ENCODE measurements around the gene MSLN. TPM values are rescaled to one million over a fixed set of nuclear protein-coding genes. Genes with fewer than 3 reads are reported as not detected.

Gene MSLN
- polyA plus RNA-seq, 2 donors = 0.87 to 3.7 TPM

DNA sequence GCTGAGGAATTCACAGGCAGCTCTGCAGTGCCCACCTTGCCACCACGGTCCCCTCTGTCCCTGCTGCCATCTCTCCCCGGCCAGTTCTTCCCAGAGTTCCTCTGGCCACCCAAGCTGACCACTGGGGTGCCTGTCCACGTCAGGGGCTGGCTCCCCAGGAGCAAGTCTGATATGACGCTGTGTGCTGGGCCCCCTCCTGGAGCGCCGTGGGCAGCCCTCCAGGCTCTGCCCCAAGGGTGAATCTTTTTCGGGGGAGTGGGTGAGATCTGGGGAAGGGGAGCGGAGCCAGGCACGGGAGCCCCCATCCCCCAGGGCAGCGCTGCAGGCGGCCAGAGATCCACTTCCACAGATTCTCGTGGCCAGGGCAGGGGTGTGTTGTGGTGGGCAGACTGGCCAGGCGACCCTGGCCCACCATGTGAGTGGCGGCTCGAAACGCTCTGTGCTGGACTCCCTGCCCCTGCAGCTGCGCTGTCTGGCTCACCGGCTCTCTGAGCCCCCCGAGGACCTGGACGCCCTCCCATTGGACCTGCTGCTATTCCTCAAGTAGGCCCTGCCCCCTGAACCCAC, 3.7 kb downstream of the MSLN start:
- H3K4me3 ChIP-seq (ENCODE audit: low read depth in 1 of 2, low read length in 2 of 2) = no peak overlapping the region
- no peak overlapping the region for H3K27ac ChIP-seq (ENCODE audit: low read depth in 2 of 2, low read length in 1 of 2)
- H3K4me1 ChIP-seq (ENCODE audit: control insufficient read depth in 2 of 2, insufficient read depth in 2 of 2, low read length in 1 of 2) = peaks cover 2 to 9% of the 10 kb centered on the region in 2 donors
- 60 to 74% methylated on average over 20 of the region's 20 CpGs for WGBS, 2 donors
- no peaks in the 10 kb centered on the region for H3K36me3 ChIP-seq (ENCODE audit: control insufficient read depth in 2 of 2, insufficient read depth in 2 of 2, low read length in 1 of 2)
- no peaks in the 10 kb centered on the region for H3K27me3 ChIP-seq (ENCODE audit: control insufficient read depth in 1 of 2, insufficient read depth in 2 of 2, low read length in 2 of 2)
- no peaks in the 10 kb centered on the region for H3K9me3 ChIP-seq (ENCODE audit: control insufficient read depth in 2 of 2, insufficient read depth in 1 of 2, low read depth in 1 of 2, low read length in 1 of 2)

DNA sequence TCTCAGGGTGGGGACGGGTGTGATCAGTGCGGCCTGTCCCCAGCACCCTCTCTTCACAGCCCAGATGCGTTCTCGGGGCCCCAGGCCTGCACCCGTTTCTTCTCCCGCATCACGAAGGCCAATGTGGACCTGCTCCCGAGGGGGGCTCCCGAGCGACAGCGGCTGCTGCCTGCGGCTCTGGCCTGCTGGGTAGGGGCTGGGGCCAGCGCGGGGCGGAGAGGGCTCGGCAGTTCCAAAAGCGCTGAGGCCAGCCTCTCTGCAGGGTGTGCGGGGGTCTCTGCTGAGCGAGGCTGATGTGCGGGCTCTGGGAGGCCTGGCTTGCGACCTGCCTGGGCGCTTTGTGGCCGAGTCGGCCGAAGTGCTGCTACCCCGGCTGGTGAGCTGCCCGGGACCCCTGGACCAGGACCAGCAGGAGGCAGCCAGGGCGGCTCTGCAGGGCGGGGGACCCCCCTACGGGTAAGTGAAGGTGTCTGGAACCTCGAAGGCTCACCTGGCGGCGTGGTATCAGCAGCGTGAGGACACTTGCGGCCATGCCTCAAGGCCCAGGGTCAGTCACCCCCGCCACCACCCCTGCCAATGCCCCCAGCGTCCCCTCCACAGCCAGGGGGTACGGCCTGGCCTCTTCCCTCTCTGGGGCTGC, 4.4 kb downstream of the MSLN start:
- WGBS, 2 donors = 77 to 84% methylated on average over 37 to 38 of the region's 38 CpGs
- Histone ChIP-seq H3K36me3 (ENCODE audit: control insufficient read depth in 2 of 2, insufficient read depth in 2 of 2, low read length in 1 of 2) (no peaks in the 10 kb centered on the region), H3K4me1 (ENCODE audit: control insufficient read depth in 2 of 2, insufficient read depth in 2 of 2, low read length in 1 of 2) (peaks cover 2 to 8% of the 10 kb centered on the region in 2 donors), H3K27me3 (ENCODE audit: control insufficient read depth in 1 of 2, insufficient read depth in 2 of 2, low read length in 2 of 2) (no peaks in the 10 kb centered on the region), H3K4me3 (ENCODE audit: low read depth in 1 of 2, low read length in 2 of 2) (no peak overlapping the region), H3K27ac (ENCODE audit: low read depth in 2 of 2, low read length in 1 of 2) (no peak overlapping the region), H3K9me3 (ENCODE audit: control insufficient read depth in 2 of 2, insufficient read depth in 1 of 2, low read depth in 1 of 2, low read length in 1 of 2) (no peaks in the 10 kb centered on the region)

DNA sequence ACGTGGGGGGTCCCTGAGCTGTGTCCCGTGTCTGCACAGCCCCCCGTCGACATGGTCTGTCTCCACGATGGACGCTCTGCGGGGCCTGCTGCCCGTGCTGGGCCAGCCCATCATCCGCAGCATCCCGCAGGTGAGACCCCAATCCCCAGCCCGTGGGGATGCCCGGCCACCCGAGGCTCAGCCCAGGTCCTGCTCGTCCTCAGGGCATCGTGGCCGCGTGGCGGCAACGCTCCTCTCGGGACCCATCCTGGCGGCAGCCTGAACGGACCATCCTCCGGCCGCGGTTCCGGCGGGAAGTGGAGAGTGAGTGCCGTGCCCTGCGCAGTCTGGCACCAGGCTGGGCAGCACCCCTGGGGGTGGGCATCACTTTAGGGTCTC, 4.9 kb downstream of the MSLN start:
- Histone ChIP-seq H3K27me3 (ENCODE audit: control insufficient read depth in 1 of 2, insufficient read depth in 2 of 2, low read length in 2 of 2) (no peaks in the 10 kb centered on the region), H3K9me3 (ENCODE audit: control insufficient read depth in 2 of 2, insufficient read depth in 1 of 2, low read depth in 1 of 2, low read length in 1 of 2) (no peaks in the 10 kb centered on the region), H3K4me3 (ENCODE audit: low read depth in 1 of 2, low read length in 2 of 2) (no peak overlapping the region), H3K4me1 (ENCODE audit: control insufficient read depth in 2 of 2, insufficient read depth in 2 of 2, low read length in 1 of 2) (peaks cover 2 to 6% of the 10 kb centered on the region in 2 donors), H3K27ac (ENCODE audit: low read depth in 2 of 2, low read length in 1 of 2) (no peak overlapping the region), H3K36me3 (ENCODE audit: control insufficient read depth in 2 of 2, insufficient read depth in 2 of 2, low read length in 1 of 2) (no peaks in the 10 kb centered on the region)
- 86 to 93% methylated on average over 28 to 29 of the region's 29 CpGs for WGBS, 2 donors

DNA sequence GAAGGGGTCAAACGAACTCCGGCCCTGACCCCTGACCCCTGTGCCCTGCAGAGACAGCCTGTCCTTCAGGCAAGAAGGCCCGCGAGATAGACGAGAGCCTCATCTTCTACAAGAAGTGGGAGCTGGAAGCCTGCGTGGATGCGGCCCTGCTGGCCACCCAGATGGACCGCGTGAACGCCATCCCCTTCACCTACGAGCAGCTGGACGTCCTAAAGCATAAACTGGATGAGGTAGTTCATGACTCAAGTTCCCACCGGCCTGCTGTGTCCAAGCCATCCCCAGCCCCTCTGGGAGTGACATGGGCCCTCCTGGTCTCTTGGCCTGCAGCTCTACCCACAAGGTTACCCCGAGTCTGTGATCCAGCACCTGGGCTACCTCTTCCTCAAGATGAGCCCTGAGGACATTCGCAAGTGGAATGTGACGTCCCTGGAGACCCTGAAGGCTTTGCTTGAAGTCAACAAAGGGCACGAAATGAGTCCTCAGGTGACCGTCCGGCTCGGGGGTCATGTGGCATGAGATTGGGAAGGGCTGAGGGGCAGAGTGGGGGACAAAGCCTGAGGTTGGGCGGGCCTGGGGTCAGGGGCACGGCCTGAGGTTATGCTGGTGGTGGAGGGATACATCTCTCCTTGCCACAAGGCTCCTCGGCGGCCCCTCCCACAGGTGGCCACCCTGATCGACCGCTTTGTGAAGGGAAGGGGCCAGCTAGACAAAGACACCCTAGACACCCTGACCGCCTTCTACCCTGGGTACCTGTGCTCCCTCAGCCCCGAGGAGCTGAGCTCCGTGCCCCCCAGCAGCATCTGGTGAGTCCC, 5.7 kb downstream of the MSLN start:
- Histone ChIP-seq H3K36me3 (ENCODE audit: control insufficient read depth in 2 of 2, insufficient read depth in 2 of 2, low read length in 1 of 2) (no peaks in the 10 kb centered on the region), H3K4me1 (ENCODE audit: control insufficient read depth in 2 of 2, insufficient read depth in 2 of 2, low read length in 1 of 2) (peaks cover 2 to 6% of the 10 kb centered on the region in 2 donors), H3K27me3 (ENCODE audit: control insufficient read depth in 1 of 2, insufficient read depth in 2 of 2, low read length in 2 of 2) (no peaks in the 10 kb centered on the region), H3K27ac (ENCODE audit: low read depth in 2 of 2, low read length in 1 of 2) (no peak overlapping the region), H3K4me3 (ENCODE audit: low read depth in 1 of 2, low read length in 2 of 2) (no peak overlapping the region), H3K9me3 (ENCODE audit: control insufficient read depth in 2 of 2, insufficient read depth in 1 of 2, low read depth in 1 of 2, low read length in 1 of 2) (no peaks in the 10 kb centered on the region)
- 78 to 81% methylated on average over 28 to 29 of the region's 29 CpGs for WGBS, 2 donors

DNA sequence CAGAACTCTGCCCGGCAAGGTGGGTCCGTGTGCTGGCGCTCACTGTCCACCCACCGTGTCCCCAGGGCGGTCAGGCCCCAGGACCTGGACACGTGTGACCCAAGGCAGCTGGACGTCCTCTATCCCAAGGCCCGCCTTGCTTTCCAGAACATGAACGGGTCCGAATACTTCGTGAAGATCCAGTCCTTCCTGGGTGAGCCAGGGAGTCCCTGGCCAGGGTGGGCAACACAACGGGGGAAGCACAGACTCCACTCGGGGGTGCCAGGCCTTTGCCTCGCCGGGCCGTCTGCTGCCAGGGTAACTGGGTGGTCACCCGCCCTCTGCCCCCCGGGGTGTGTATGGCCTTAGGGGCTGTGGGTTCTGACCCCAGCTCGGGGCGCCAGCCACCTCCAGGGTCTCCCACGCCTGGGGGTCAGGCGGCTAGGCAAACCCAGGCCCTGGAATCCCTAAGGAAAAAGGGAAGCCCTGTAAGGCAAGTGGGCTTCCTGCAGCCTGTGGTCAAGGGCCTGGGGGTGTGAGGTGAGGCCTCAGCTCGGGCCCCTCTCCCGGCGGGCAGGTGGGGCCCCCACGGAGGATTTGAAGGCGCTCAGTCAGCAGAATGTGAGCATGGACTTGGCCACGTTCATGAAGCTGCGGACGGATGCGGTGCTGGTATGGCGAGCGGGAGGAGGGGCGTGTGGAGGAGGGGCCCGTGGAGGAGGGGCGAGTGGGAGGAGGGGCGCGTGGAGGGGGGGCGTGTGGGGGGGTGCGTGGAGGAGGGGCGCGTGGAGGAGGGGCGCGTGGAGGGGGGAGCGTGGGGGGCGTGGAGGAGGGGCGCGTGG, 6.5 kb downstream of the MSLN start:
- Histone ChIP-seq H3K4me3 (ENCODE audit: low read depth in 1 of 2, low read length in 2 of 2) (no peak overlapping the region), H3K27me3 (ENCODE audit: control insufficient read depth in 1 of 2, insufficient read depth in 2 of 2, low read length in 2 of 2) (no peaks in the 10 kb centered on the region), H3K9me3 (ENCODE audit: control insufficient read depth in 2 of 2, insufficient read depth in 1 of 2, low read depth in 1 of 2, low read length in 1 of 2) (no peaks in the 10 kb centered on the region), H3K4me1 (ENCODE audit: control insufficient read depth in 2 of 2, insufficient read depth in 2 of 2, low read length in 1 of 2) (peaks cover 2 to 5% of the 10 kb centered on the region in 2 donors), H3K36me3 (ENCODE audit: control insufficient read depth in 2 of 2, insufficient read depth in 2 of 2, low read length in 1 of 2) (no peaks in the 10 kb centered on the region), H3K27ac (ENCODE audit: low read depth in 2 of 2, low read length in 1 of 2) (no peak overlapping the region)
- 62 to 64% methylated on average over 34 to 38 of the region's 48 CpGs for WGBS, 2 donors

DNA sequence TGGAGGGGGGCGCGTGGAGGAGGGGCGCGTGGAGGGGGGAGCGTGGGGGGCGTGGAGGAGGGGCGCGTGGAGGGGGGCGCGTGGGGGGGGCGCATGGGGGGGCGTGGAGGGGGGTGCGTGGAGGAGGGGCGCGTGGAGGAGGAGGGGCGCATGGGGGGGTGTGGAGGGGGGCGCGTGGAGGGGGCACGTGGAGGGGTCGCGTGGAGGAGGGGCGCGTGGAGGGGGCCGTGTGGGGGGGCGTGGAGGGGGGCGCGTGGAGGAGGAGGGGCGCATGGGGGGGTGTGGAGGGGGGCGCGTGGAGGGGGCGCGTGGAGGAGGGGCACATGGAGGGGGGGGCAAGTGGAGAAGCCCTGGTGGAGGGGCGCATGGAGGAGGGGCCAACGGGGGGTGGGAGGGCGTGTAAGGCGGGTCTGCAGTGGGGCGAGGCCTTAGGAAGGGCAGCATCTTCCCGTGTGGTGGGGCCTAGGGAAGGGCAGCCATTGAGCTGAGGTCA, 7.3 kb downstream of the MSLN start:
- H3K27me3 ChIP-seq (ENCODE audit: control insufficient read depth in 1 of 2, insufficient read depth in 2 of 2, low read length in 2 of 2) = no peaks in the 10 kb centered on the region
- H3K36me3 ChIP-seq (ENCODE audit: control insufficient read depth in 2 of 2, insufficient read depth in 2 of 2, low read length in 1 of 2) = no peaks in the 10 kb centered on the region
- 50 to 56% methylated on average over 9 to 15 of the region's 38 CpGs for WGBS, 2 donors
- no peak overlapping the region for H3K27ac ChIP-seq (ENCODE audit: low read depth in 2 of 2, low read length in 1 of 2)
- H3K4me3 ChIP-seq (ENCODE audit: low read depth in 1 of 2, low read length in 2 of 2) = no peak overlapping the region
- H3K9me3 ChIP-seq (ENCODE audit: control insufficient read depth in 2 of 2, insufficient read depth in 1 of 2, low read depth in 1 of 2, low read length in 1 of 2) = no peaks in the 10 kb centered on the region
- H3K4me1 ChIP-seq (ENCODE audit: control insufficient read depth in 2 of 2, insufficient read depth in 2 of 2, low read length in 1 of 2) = peaks cover 2 to 4% of the 10 kb centered on the region in 2 donors

DNA sequence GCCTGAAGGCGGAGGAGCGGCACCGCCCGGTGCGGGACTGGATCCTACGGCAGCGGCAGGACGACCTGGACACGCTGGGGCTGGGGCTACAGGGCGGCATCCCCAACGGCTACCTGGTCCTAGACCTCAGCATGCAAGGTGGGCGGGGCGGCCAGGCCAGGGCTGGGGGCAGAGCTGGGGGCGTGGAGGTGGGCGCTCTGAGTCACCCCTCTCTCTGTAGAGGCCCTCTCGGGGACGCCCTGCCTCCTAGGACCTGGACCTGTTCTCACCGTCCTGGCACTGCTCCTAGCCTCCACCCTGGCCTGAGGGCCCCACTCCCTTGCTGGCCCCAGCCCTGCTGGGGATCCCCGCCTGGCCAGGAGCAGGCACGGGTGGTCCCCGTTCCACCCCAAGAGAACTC, 7.9 kb downstream of the MSLN start:
- H3K27me3 ChIP-seq (ENCODE audit: control insufficient read depth in 1 of 2, insufficient read depth in 2 of 2, low read length in 2 of 2) = no peaks in the 10 kb centered on the region
- H3K9me3 ChIP-seq (ENCODE audit: control insufficient read depth in 2 of 2, insufficient read depth in 1 of 2, low read depth in 1 of 2, low read length in 1 of 2) = no peaks in the 10 kb centered on the region
- H3K4me3 ChIP-seq (ENCODE audit: low read depth in 1 of 2, low read length in 2 of 2) = no peak overlapping the region
- H3K4me1 ChIP-seq (ENCODE audit: control insufficient read depth in 2 of 2, insufficient read depth in 2 of 2, low read length in 1 of 2) = peaks cover 2 to 4% of the 10 kb centered on the region in 2 donors
- 38 to 61% methylated on average over 16 to 21 of the region's 21 CpGs for WGBS, 2 donors
- H3K27ac ChIP-seq (ENCODE audit: low read depth in 2 of 2, low read length in 1 of 2) = no peak overlapping the region
- H3K36me3 ChIP-seq (ENCODE audit: control insufficient read depth in 2 of 2, insufficient read depth in 2 of 2, low read length in 1 of 2) = no peaks in the 10 kb centered on the region

DNA sequence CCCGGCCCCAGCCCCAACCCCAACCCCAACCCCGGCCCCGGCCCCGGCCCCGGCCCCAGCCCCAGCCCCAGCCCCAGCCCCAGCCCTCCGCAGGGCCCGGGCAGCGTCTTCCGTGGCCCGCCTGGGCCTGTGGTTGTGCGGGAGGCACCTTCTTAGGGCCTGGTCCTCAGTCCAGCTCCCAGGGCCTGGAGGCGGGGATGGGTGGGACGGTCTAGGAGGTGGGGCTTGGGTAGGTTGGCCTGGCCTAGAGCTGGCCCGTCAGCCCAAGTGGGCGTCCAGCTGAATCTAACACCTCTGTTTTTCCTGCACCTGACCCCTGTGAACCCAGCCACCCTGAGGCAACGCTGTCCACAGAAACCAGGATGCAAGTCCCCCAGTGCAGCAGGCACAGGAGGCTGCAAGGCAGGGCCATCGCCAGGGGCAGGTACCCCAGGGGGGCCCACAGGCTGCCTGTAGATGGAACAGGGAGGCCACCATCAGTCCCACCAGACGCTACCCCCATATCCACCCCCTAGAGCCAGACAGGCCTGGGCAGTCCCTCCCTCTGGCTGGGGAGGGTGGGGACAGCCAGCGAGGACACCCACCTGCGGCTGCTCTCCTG, 8.8 kb downstream of the MSLN start:
- H3K4me3 ChIP-seq (ENCODE audit: low read depth in 1 of 2, low read length in 2 of 2) = no peak overlapping the region
- no peak overlapping the region for H3K27ac ChIP-seq (ENCODE audit: low read depth in 2 of 2, low read length in 1 of 2)
- H3K4me1 ChIP-seq (ENCODE audit: control insufficient read depth in 2 of 2, insufficient read depth in 2 of 2, low read length in 1 of 2) = peaks cover 2 to 4% of the 10 kb centered on the region in 2 donors
- H3K36me3 ChIP-seq (ENCODE audit: control insufficient read depth in 2 of 2, insufficient read depth in 2 of 2, low read length in 1 of 2) = no peaks in the 10 kb centered on the region
- 29 to 61% methylated on average over 19 to 20 of the region's 20 CpGs for WGBS, 2 donors
- H3K27me3 ChIP-seq (ENCODE audit: control insufficient read depth in 1 of 2, insufficient read depth in 2 of 2, low read length in 2 of 2) = no peaks in the 10 kb centered on the region
- H3K9me3 ChIP-seq (ENCODE audit: control insufficient read depth in 2 of 2, insufficient read depth in 1 of 2, low read depth in 1 of 2, low read length in 1 of 2) = no peaks in the 10 kb centered on the region

DNA sequence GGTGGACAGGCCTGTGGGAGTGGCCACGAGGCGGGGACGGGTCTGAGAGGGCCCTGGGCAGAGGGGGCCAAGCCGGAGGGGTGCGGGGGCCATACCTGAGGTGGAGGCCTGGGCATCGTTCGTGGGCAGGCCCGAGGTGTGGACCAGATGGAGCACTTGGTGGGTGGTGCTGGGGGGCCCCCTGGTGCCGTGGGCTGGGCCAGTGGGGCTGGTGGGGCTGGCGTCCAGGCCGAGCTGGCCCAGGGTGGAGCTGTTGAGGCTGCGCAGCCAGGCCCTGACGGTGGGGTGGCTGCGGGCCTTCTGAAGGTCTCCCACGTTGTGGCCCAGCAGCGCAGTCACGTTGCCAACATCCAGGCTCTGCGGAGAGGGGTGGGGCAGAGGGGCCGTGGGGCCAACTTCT, 9.4 kb downstream of the MSLN start:
- 78 to 82% methylated on average over 16 to 19 of the region's 19 CpGs for WGBS, 2 donors
- Histone ChIP-seq H3K9me3 (ENCODE audit: control insufficient read depth in 2 of 2, insufficient read depth in 1 of 2, low read depth in 1 of 2, low read length in 1 of 2) (no peaks in the 10 kb centered on the region), H3K4me3 (ENCODE audit: low read depth in 1 of 2, low read length in 2 of 2) (no peak overlapping the region), H3K36me3 (ENCODE audit: control insufficient read depth in 2 of 2, insufficient read depth in 2 of 2, low read length in 1 of 2) (no peaks in the 10 kb centered on the region), H3K4me1 (ENCODE audit: control insufficient read depth in 2 of 2, insufficient read depth in 2 of 2, low read length in 1 of 2) (peaks cover 2 to 4% of the 10 kb centered on the region in 2 donors), H3K27ac (ENCODE audit: low read depth in 2 of 2, low read length in 1 of 2) (no peak overlapping the region), H3K27me3 (ENCODE audit: control insufficient read depth in 1 of 2, insufficient read depth in 2 of 2, low read length in 2 of 2) (no peaks in the 10 kb centered on the region)
